NCI-H774 (cell line): ENCODE data around the gene NAPEPLD.
"Not testable (repeated sequence)": the region's sequence is repeated elsewhere in the genome, so short reads cannot be mapped to it uniquely, and the experiment has no call there.

Source experiments
- DNase-seq: peaks from one replicate; lab custom pipeline; 2025; lab: John Stamatoyannopoulos, UW

The NAPEPLD gene

GRCh38 chr7:103106703-103107070 lies 42.2 kb downstream of the NAPEPLD start:
- not testable (repeated sequence) for DNase-seq

GRCh38 chr7:103106005-103106702 lies 42.7 kb downstream of the NAPEPLD start:
- DNase-seq: no peak

- no peak for DNase-seq
These were observed 47.4 kb downstream of the NAPEPLD start for GRCh38 chr7:103101543-103101942.

- no peak for DNase-seq
These were observed 48.6 kb downstream of the NAPEPLD start for GRCh38 chr7:103100348-103100747.

GRCh38 chr7:103097041-103097440 lies 51.9 kb downstream of the NAPEPLD start:
- no peak for DNase-seq

GRCh38 chr7:103095558-103095957 lies 53.3 kb downstream of the NAPEPLD start:
- not testable (repeated sequence) for DNase-seq

GRCh38 chr7:103094102-103094501 lies 54.8 kb downstream of the NAPEPLD start:
- DNase-seq: no peak

GRCh38 chr7:103093429-103093828 lies 55.5 kb downstream of the NAPEPLD start:
- no peak for DNase-seq

GRCh38 chr7:103092321-103092720 lies 56.6 kb downstream of the NAPEPLD start:
- not testable (repeated sequence) for DNase-seq

GRCh38 chr7:103083210-103083609 lies 65.7 kb downstream of the NAPEPLD start:
- DNase-seq: no peak

GRCh38 chr7:103082497-103082896 lies 66.4 kb downstream of the NAPEPLD start:
- DNase-seq: no peak

- DNase-seq: no peak
These were observed 68.0 kb downstream of the NAPEPLD start for GRCh38 chr7:103080923-103081322.

- DNase-seq: no peak
These were observed 69.1 kb downstream of the NAPEPLD start for GRCh38 chr7:103079836-103080235.

- DNase-seq: not testable (repeated sequence)
These were observed 70.7 kb downstream of the NAPEPLD start for GRCh38 chr7:103078226-103078625.

- no peak for DNase-seq
These were observed 71.6 kb downstream of the NAPEPLD start for GRCh38 chr7:103077318-103077717.

GRCh38 chr7:103076764-103077163 lies 72.1 kb downstream of the NAPEPLD start:
- no peak for DNase-seq

- DNase-seq: peak; percentile 41
These were observed 73.5 kb downstream of the NAPEPLD start for GRCh38 chr7:103075337-103075918.

- DNase-seq: peak; percentile 92
These were observed 74.2 kb downstream of the NAPEPLD start, which contains the start of the genes ARMC10 and FBXL13 for GRCh38 chr7:103074519-103075336. TSS of gene ARMC10 (plus strand) at chr7:103075140. CDS start at chr7:103075273, 133 bp downstream. TSS of gene FBXL13 (minus strand) at chr7:103074796.

GRCh38 chr7:103073989-103074518 lies 74.8 kb downstream of the NAPEPLD start:
- no peak for DNase-seq

GRCh38 chr7:103071000-103071399 lies 77.9 kb downstream of the NAPEPLD start:
- no peak for DNase-seq

- no peak for DNase-seq
These were observed 80.2 kb downstream of the NAPEPLD start for GRCh38 chr7:103068414-103069403.
